Measurements from ENCODE around the gene KIF26A. TPM values are rescaled to one million over a fixed set of nuclear protein-coding genes. Genes with fewer than 3 reads are reported as not detected.

The KIF26A gene
- polyA plus RNA-seq, 1 donor from 2014 or later = 11.2 TPM

GRCh38 chr14:104091061-104091926 lies 47.1 kb upstream of the KIF26A start:
- Histone ChIP-seq H2AFZ (ENCODE audit: low read depth, low read length) (no peak overlapping the region), H3K27ac (ENCODE audit: low read length) (no peak overlapping the region), H3K36me3 (ENCODE audit: insufficient read depth, low read length) (no peaks in the 10 kb centered on the region), H3F3A (ENCODE audit: insufficient read depth, low read length, poor library complexity, severe bottlenecking) (no peaks in the 10 kb centered on the region), H3K4me2 (ENCODE audit: low read length) (no peak overlapping the region), H3K79me2 (replicated peaks; ENCODE audit: insufficient read depth, low read length) (no peaks in the 10 kb centered on the region), H3K4me3 (ENCODE audit: low read length) (no peak overlapping the region), H3K9ac (ENCODE audit: low read length) (no peak overlapping the region), H3K9me2 (ENCODE audit: insufficient read depth, low read length) (no peaks in the 10 kb centered on the region), H3K9me3 (ENCODE audit: low read length) (no peaks in the 10 kb centered on the region), H4K20me1 (ENCODE audit: insufficient read depth) (no peaks in the 10 kb centered on the region), H3K27me3 (ENCODE audit: insufficient read depth, low read depth, low read length) (no peaks in the 10 kb centered on the region)
- no peak for TF ChIP-seq RAD21 (conservative IDR thresholded peaks at IDR 0.05)
- no peak for TF ChIP-seq REST (IDR thresholded peaks at IDR 0.05; ENCODE audit: borderline replicate concordance)

GRCh38 chr14:104091927-104092771 lies 46.2 kb upstream of the KIF26A start:
- Histone ChIP-seq H3K9ac (ENCODE audit: low read length) (no peak overlapping the region), H3K9me2 (ENCODE audit: insufficient read depth, low read length) (no peaks in the 10 kb centered on the region)

More at GRCh38 chr14:104091927-104092771, 46.2 kb upstream of the KIF26A start:
- H3F3A ChIP-seq (ENCODE audit: insufficient read depth, low read length, poor library complexity, severe bottlenecking) = no peaks in the 10 kb centered on the region
- no peak for TF ChIP-seq EP300 (conservative IDR thresholded peaks at IDR 0.05; ENCODE audit: poor library complexity, severe bottlenecking)
- no peak for TF ChIP-seq TAF1 (IDR thresholded peaks at IDR 0.05; ENCODE audit: low read depth)
- no peak for TF ChIP-seq RAD21 (conservative IDR thresholded peaks at IDR 0.05)
- no peak for TF ChIP-seq REST (IDR thresholded peaks at IDR 0.05; ENCODE audit: borderline replicate concordance)
- TF ChIP-seq EZH2 (IDR thresholded peaks at IDR 0.05; ENCODE audit: borderline replicate concordance, insufficient read depth, low read length, poor library complexity, severe bottlenecking) = no peak
- TF ChIP-seq SMC3 (conservative IDR thresholded peaks at IDR 0.05; ENCODE audit: poor library complexity) = no peak
- no peak for TF ChIP-seq POLR2AphosphoS5 (IDR thresholded peaks at IDR 0.05)
- TF ChIP-seq CTCF (IDR thresholded peaks at IDR 0.05; ENCODE audit: poor library complexity, severe bottlenecking) = no peak
- TF ChIP-seq MXI1 (conservative IDR thresholded peaks at IDR 0.05; ENCODE audit: poor library complexity, severe bottlenecking) = no peak
- no peak overlapping the region for H3K4me2 ChIP-seq (ENCODE audit: low read length)
- H3K79me2 ChIP-seq (replicated peaks; ENCODE audit: insufficient read depth, low read length) = no peaks in the 10 kb centered on the region
- no peaks in the 10 kb centered on the region for H4K20me1 ChIP-seq (ENCODE audit: insufficient read depth)
- no peaks in the 10 kb centered on the region for H3K9me3 ChIP-seq (ENCODE audit: low read length)
- no peaks in the 10 kb centered on the region for H3K36me3 ChIP-seq (ENCODE audit: insufficient read depth, low read length)
- H3K4me3 ChIP-seq (ENCODE audit: low read length) = no peak overlapping the region
- H2AFZ ChIP-seq (ENCODE audit: low read depth, low read length) = no peak overlapping the region
- no peak overlapping the region for H3K27ac ChIP-seq (ENCODE audit: low read length)
- H3K27me3 ChIP-seq (ENCODE audit: insufficient read depth, low read depth, low read length) = no peaks in the 10 kb centered on the region
